K562 (cell line): ENCODE data around the gene LYPLA2. TPM values are rescaled to one million over a fixed set of nuclear protein-coding genes. Genes with fewer than 3 reads are reported as not detected.
A peak's percentile ranks its signal among the peaks of the same experiment; 100 is the strongest.

ENCODE experiments used
- HMGXB4 ChIP-seq: sonication (generic); formaldehyde crosslinking; IDR thresholded peaks from 2 replicates; pipeline ENCODE4 v1.8.1; 2023; ENCODE audit warnings: mild to moderate bottlenecking, missing genetic modification reagents
- MCM7 ChIP-seq, 2 experiments: fragments of 450-650 bp; IDR thresholded peaks; 2 replicates each; pipeline ENCODE4 v1.6.1; 2016 to 2018
- NR3C1 ChIP-seq: sonication (generic); formaldehyde crosslinking; IDR thresholded peaks from 2 replicates; pipeline ENCODE4 v1.8.1; 2022; ENCODE audit warnings: missing genetic modification reagents
- RBM25 ChIP-seq: fragments of 200-400 bp; formaldehyde crosslinking; IDR thresholded peaks from 2 replicates; pipeline ENCODE4 v1.6.1; 2018; ENCODE audit warnings: low read length, low read depth, moderate library complexity; ENCODE audit not compliant: severe bottlenecking
- ZNF384 ChIP-seq: IDR thresholded peaks from 2 replicates; pipeline ENCODE4 v1.6.1; 2012; ENCODE audit warnings: low read depth, low read length, improper control_type of control experiment
- polyA plus RNA-seq, 8 experiments: library from polyadenylated mRNA; depleted of rRNA in 4 of 8; stranded (reverse) in 5 of 8; unstranded in 3 of 8; fragments of >200 nt; fragmentation: Nextera tagmentation in 2 of 8; fragmentation: Illumina TruSeq in 1 of 8; extraction: Ambion mirVana in 2 of 8; extraction: Trizol in 1 of 8; gene quantifications; 2 replicates each; pipeline versions ENCODE4 v1.2.1 to v1.2.3, GENCODE V29; 2011 to 2014; ENCODE audit warnings: inconsistent platforms in 1 of 8, missing spikeins in 1 of 8
- total RNA-seq, 7 experiments: library from RNA; depleted of rRNA in 6 of 7; stranded (reverse); fragments of >200 nt in 6 of 7; fragmentation: Illumina TruSeq in 2 of 7; extraction: Trizol in 2 of 7; gene quantifications; 2 replicates each; pipeline versions ENCODE4 v1.2.1 to v1.2.3, GENCODE V29; 2011 to 2021; ENCODE audit warnings: low replicate concordance in 1 of 7
- TF ChIP-seq, protein P1 (sequence below), 2 experiments: fragments of 450-650 bp; IDR thresholded peaks; 2 replicates each; pipeline ENCODE4 v1.6.1; 2018; ENCODE audit warnings: mild to moderate bottlenecking in 2 of 2, low read depth in 1 of 2; ENCODE audit not compliant: partially characterized antibody in 2 of 2
- TF ChIP-seq, protein P2 (sequence below): fragments of 250-450 bp; sonication (Bioruptor Pico); IDR thresholded peaks from 2 replicates; pipeline ENCODE4 v1.8.0; 2022; ENCODE audit warnings: inconsistent platforms, mild to moderate bottlenecking, moderate library complexity, borderline replicate concordance

Gene LYPLA2
- total and polyA plus RNA-seq, 9 of the 15 experiments (the other 6 are each of a cell fraction or from before 2014, with no cell fraction given), result 3.9 to 128 (median 60.1) TPM

- TF ChIP-seq HMGXB4 (CRISPR knock-in tag) (0 out of 2 replicates have a peak, but pooled peaks have one; percentile 71), RBM25 (no peak), MCM7 (IDR thresholded peaks at IDR 0.05) (no peak), ZNF384 (no peak), NR3C1 (0 out of 2 replicates have a peak, but pooled peaks have one; percentile 46)
- TF ChIP-seq, protein P1, sequence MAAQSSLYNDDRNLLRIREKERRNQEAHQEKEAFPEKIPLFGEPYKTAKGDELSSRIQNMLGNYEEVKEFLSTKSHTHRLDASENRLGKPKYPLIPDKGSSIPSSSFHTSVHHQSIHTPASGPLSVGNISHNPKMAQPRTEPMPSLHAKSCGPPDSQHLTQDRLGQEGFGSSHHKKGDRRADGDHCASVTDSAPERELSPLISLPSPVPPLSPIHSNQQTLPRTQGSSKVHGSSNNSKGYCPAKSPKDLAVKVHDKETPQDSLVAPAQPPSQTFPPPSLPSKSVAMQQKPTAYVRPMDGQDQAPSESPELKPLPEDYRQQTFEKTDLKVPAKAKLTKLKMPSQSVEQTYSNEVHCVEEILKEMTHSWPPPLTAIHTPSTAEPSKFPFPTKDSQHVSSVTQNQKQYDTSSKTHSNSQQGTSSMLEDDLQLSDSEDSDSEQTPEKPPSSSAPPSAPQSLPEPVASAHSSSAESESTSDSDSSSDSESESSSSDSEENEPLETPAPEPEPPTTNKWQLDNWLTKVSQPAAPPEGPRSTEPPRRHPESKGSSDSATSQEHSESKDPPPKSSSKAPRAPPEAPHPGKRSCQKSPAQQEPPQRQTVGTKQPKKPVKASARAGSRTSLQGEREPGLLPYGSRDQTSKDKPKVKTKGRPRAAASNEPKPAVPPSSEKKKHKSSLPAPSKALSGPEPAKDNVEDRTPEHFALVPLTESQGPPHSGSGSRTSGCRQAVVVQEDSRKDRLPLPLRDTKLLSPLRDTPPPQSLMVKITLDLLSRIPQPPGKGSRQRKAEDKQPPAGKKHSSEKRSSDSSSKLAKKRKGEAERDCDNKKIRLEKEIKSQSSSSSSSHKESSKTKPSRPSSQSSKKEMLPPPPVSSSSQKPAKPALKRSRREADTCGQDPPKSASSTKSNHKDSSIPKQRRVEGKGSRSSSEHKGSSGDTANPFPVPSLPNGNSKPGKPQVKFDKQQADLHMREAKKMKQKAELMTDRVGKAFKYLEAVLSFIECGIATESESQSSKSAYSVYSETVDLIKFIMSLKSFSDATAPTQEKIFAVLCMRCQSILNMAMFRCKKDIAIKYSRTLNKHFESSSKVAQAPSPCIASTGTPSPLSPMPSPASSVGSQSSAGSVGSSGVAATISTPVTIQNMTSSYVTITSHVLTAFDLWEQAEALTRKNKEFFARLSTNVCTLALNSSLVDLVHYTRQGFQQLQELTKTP (IDR thresholded peaks at IDR 0.05; ENCODE audit: low read depth in 1 of 2, partially characterized antibody in 2 of 2), result no peak
- TF ChIP-seq, protein P2, sequence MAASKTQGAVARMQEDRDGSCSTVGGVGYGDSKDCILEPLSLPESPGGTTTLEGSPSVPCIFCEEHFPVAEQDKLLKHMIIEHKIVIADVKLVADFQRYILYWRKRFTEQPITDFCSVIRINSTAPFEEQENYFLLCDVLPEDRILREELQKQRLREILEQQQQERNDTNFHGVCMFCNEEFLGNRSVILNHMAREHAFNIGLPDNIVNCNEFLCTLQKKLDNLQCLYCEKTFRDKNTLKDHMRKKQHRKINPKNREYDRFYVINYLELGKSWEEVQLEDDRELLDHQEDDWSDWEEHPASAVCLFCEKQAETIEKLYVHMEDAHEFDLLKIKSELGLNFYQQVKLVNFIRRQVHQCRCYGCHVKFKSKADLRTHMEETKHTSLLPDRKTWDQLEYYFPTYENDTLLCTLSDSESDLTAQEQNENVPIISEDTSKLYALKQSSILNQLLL (CRISPR knock-in tag), result no peak
These were observed 9.7 kb downstream of the LYPLA2 start, which contains the start of gene GALE (continued) for GRCh38 chr1:23800400-23801337.
